Caki2 (cell line): ENCODE results near the gene ARHGAP15. TPM values are rescaled to one million over a fixed set of nuclear protein-coding genes. Genes with fewer than 3 reads are reported as not detected.
A peak's percentile ranks its signal among the peaks of the same experiment; 100 is the strongest.

Experiments
- DNase-seq: peaks from one replicate; pipeline ENCODE4 v3.0.0-alpha.2; 2015; ENCODE audit warnings: low read depth
- in situ Hi-C: cut with HindIII; loops from 2 replicates; pipeline ENCODE4 v1.10.0; 2016; ENCODE audit warnings: low sequenced_read_pairs, low pct_unique_long_range_greater_than_20kb, mixed read lengths
- total RNA-seq: library from RNA; depleted of rRNA; stranded (reverse); fragments of >200 nt; shearing (Covaris generic); gene quantifications from 2 replicates; pipeline ENCODE4 v1.2.3, GENCODE V29; 2014; ENCODE audit warnings: low replicate concordance

Gene ARHGAP15
- total RNA-seq, 1 experiment from 2014 or later = not detected

- in situ Hi-C loops = no loop called here
- no peak for DNase-seq
Measured at GRCh38 chr2:143475041-143475776, 346.0 kb downstream of the ARHGAP15 start.

- in situ Hi-C loops = no loop called here
- no peak for DNase-seq
Measured at GRCh38 chr2:143476336-143477087, 347.3 kb downstream of the ARHGAP15 start.

GRCh38 chr2:143477714-143478443 lies 348.7 kb downstream of the ARHGAP15 start:
- no peak for DNase-seq
- in situ Hi-C loops = no loop called here

GRCh38 chr2:143480086-143480485 lies 350.9 kb downstream of the ARHGAP15 start:
- in situ Hi-C loops = no loop called here
- no peak for DNase-seq

- DNase-seq = no peak
- in situ Hi-C loops = no loop called here
Measured at GRCh38 chr2:143480601-143481236, 351.5 kb downstream of the ARHGAP15 start.

- in situ Hi-C loops = no loop called here
- DNase-seq = no peak
Measured at GRCh38 chr2:143481237-143481623, 352.0 kb downstream of the ARHGAP15 start.

- in situ Hi-C loops = no loop called here
- no peak for DNase-seq
Measured at GRCh38 chr2:143481733-143482132, 352.5 kb downstream of the ARHGAP15 start.

GRCh38 chr2:143482316-143482715 lies 353.1 kb downstream of the ARHGAP15 start:
- DNase-seq = no peak
- in situ Hi-C loops = no loop called here

GRCh38 chr2:143482771-143483170 lies 353.6 kb downstream of the ARHGAP15 start:
- no peak for DNase-seq
- in situ Hi-C loops = no loop called here

- in situ Hi-C loops = no loop called here
- DNase-seq = no peak
Measured at GRCh38 chr2:143486976-143487375, 357.8 kb downstream of the ARHGAP15 start.

- in situ Hi-C loops = no loop called here
- peak; percentile 20 for DNase-seq
Measured at GRCh38 chr2:143489145-143489544, 359.9 kb downstream of the ARHGAP15 start.

GRCh38 chr2:143491131-143491530 lies 361.9 kb downstream of the ARHGAP15 start:
- DNase-seq = no peak
- in situ Hi-C loops = no loop called here

- in situ Hi-C loops = no loop called here
- no peak for DNase-seq
Measured at GRCh38 chr2:143493339-143493738, 364.1 kb downstream of the ARHGAP15 start.

GRCh38 chr2:143497726-143498125 lies 368.5 kb downstream of the ARHGAP15 start:
- in situ Hi-C loops = no loop called here
- no peak for DNase-seq

- in situ Hi-C loops = no loop called here
Measured at GRCh38 chr2:143498496-143498895, 369.3 kb downstream of the ARHGAP15 start.

GRCh38 chr2:143499061-143499460 lies 369.8 kb downstream of the ARHGAP15 start:
- DNase-seq = no peak
- in situ Hi-C loops = no loop called here

More at GRCh38 chr2:143498496-143498895, 369.3 kb downstream of the ARHGAP15 start:
- no peak for DNase-seq

GRCh38 chr2:143501106-143501676 lies 372.0 kb downstream of the ARHGAP15 start:
- in situ Hi-C loops = no loop called here
- no peak for DNase-seq

- in situ Hi-C loops = no loop called here
Measured at GRCh38 chr2:143503280-143503679, 374.1 kb downstream of the ARHGAP15 start.

More at GRCh38 chr2:143503280-143503679, 374.1 kb downstream of the ARHGAP15 start:
- no peak for DNase-seq
